ENCODE results near the gene SIRT6. TPM values are rescaled to one million over a fixed set of nuclear protein-coding genes. Genes with fewer than 3 reads are reported as not detected.

The SIRT6 gene
- total and polyA plus RNA-seq, 2 of the 4 experiments (the other 2 are of a cell fraction): 3.9 to 25.3 TPM

- H3K14ac ChIP-seq (replicated peaks; ENCODE audit: low read depth, low read length): no peak overlapping the region
- no peak overlapping the region for H2BK15ac ChIP-seq (ENCODE audit: low read depth, low read length)
- H3K27me3 ChIP-seq (ENCODE audit: control insufficient read depth, insufficient read depth, low read length): peaks cover 6% of the 10 kb centered on the region
- no peak overlapping the region for H4K8ac ChIP-seq (ENCODE audit: low read depth in 2 of 2, low read length in 2 of 2)
- ATAC-seq (ENCODE audit: low read depth): no peak
- H4K91ac ChIP-seq (ENCODE audit: insufficient read depth, low read depth, low read length): no peak overlapping the region
- H2BK120ac ChIP-seq (ENCODE audit: low read depth, low read length): no peak overlapping the region
- ChIA-PET CTCF (no interaction called here), POLR2A (ENCODE audit: unreplicated experiment) (no interaction called here)
- H2AK5ac ChIP-seq (ENCODE audit: low read depth, low read length): no peak overlapping the region
- H3K4ac ChIP-seq (ENCODE audit: low read depth, low read length): no peak overlapping the region
- 80% methylated on average over 3 of the region's 8 CpGs; no CpG with 5 or more reads in 1 of the 2 experiments for WGBS, 2 experiments (ENCODE audit: extremely low coverage in 2 of 2, insufficient read length in 1 of 2)
- no peak for TF ChIP-seq CTCF (conservative IDR thresholded peaks at IDR 0.05; ENCODE audit: low read depth, low read length)
- TF ChIP-seq MAZ (IDR thresholded peaks at IDR 0.05; ENCODE audit: borderline replicate concordance, low read depth, low read length): no peak
- no peaks in the 10 kb centered on the region for H3K9me3 ChIP-seq (ENCODE audit: control insufficient read depth, insufficient read depth, low read length)
- no peak overlapping the region for H2BK5ac ChIP-seq (ENCODE audit: low read depth, low read length, poor library complexity, severe bottlenecking)
- H3K56ac ChIP-seq (ENCODE audit: extremely low read depth, insufficient read depth, low read length): no peak overlapping the region
- no TSS peak for BruUV-seq (replicated peaks)
- H3K79me1 ChIP-seq (ENCODE audit: low read depth in 1 of 2, low read length in 2 of 2): no peaks in the 10 kb centered on the region
- no peak overlapping the region for H2AFZ ChIP-seq (replicated peaks; ENCODE audit: low read length, poor library complexity)
- H3K4me3 ChIP-seq (ENCODE audit: insufficient read depth, low read depth, low read length): no peak overlapping the region
- no peaks in the 10 kb centered on the region; the same call in 1 of the 2 replicates for H3K9me1 ChIP-seq (ENCODE audit: insufficient read depth, low read length)
- in situ Hi-C loops (cut with MboI; ENCODE audit: low sequenced_read_pairs) (no loop called here), intact Hi-C loops (cut with micrococcal nuclease) (no loop called here), dilution Hi-C loops (cut with HindIII; ENCODE audit: low sequenced_read_pairs, unreplicated experiment) (no loop called here)
- H2BK20ac ChIP-seq (ENCODE audit: low read depth, low read length): no peak overlapping the region
- DNase-seq: no peak
- H3K9ac ChIP-seq (ENCODE audit: low read depth, low read length): no peak overlapping the region
- H3K23ac ChIP-seq (ENCODE audit: low read depth, low read length): no peak overlapping the region
- H4K5ac ChIP-seq (ENCODE audit: low read depth, low read length): no peak overlapping the region
- H4K20me1 ChIP-seq (ENCODE audit: insufficient read depth, low read length): no peaks in the 10 kb centered on the region
- H3K4me1 ChIP-seq (ENCODE audit: control insufficient read depth, insufficient read depth, low read length): peaks cover 8% of the 10 kb centered on the region; the same call in 1 of the 2 replicates
- H3K36me3 ChIP-seq (ENCODE audit: control insufficient read depth, insufficient read depth, low read length): no peaks in the 10 kb centered on the region
- H3K4me2 ChIP-seq (ENCODE audit: low read depth, low read length): no peak overlapping the region
- H3K27ac ChIP-seq (ENCODE audit: insufficient read depth, low read length): no peak overlapping the region
- H2AK9ac ChIP-seq (replicated peaks; ENCODE audit: low read depth, low read length, poor library complexity): no peak overlapping the region
- no peak overlapping the region for H3K18ac ChIP-seq (ENCODE audit: low read depth, low read length)
These were observed 43.5 kb upstream of the SIRT6 start for GRCh38 chr19:4225885-4226284.
